ENCODE data around the gene ISG15.

DNA sequence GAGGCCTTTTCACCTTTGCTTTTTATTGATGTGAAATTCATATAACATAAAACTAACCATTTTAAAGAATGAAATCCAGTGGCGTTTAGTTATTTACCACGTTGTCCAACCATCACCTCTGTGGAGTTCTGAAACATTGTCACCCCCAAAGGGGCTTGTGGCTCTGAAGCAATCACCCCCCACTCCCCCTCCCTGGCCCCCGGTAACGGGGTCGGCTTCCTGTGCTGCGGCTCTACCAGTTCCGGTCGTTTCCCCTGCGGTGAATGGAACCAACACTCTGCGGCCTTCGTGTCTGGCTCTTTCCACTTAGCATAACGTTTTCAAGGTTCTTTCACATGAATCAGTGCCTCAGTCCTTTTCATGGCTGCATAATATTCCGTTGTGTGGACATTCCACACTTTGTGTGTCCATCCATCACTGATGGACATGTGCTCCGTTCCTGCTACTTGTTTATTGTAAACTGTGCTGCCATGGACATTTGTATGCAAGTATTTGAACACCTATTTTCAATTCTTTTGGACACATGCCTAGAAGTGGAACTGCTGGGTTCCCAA is 1.8 kb upstream of the ISG15 start:
- no peak for TF ChIP-seq TARDBP (IDR thresholded peaks at IDR 0.05)
- no peak for TF ChIP-seq SP1 (IDR thresholded peaks at IDR 0.05)

Data from HEK293T (cell line).